RKO (cell line): Measurements from ENCODE around the gene TOM1L2.
"Not testable (repeated sequence)": the region's sequence is repeated elsewhere in the genome, so short reads cannot be mapped to it uniquely, and the experiment has no call there.

Experiments
- DNase-seq: peaks from one replicate; pipeline ENCODE4 v3.0.0-alpha.2; 2016; ENCODE audit warnings: low spot score

The TOM1L2 gene

GRCh38 chr17:17970699-17971430 lies 1.3 kb downstream of the TOM1L2 start:
- no peak for DNase-seq

- DNase-seq, result no peak
These were observed 5.8 kb downstream of the TOM1L2 start for GRCh38 chr17:17966399-17966798.

GRCh38 chr17:17965152-17965721 lies 7.0 kb downstream of the TOM1L2 start:
- no peak for DNase-seq

- DNase-seq, result no peak
These were observed 7.5 kb downstream of the TOM1L2 start for GRCh38 chr17:17964710-17965109.

GRCh38 chr17:17963694-17964436 lies 8.3 kb downstream of the TOM1L2 start:
- no peak for DNase-seq

- no peak for DNase-seq
These were observed 9.1 kb downstream of the TOM1L2 start for GRCh38 chr17:17963066-17963465.

- no peak for DNase-seq
These were observed 11.6 kb downstream of the TOM1L2 start for GRCh38 chr17:17960500-17961030.

- no peak for DNase-seq
These were observed 12.5 kb downstream of the TOM1L2 start for GRCh38 chr17:17959520-17960361.

- DNase-seq, result no peak
These were observed 13.2 kb downstream of the TOM1L2 start for GRCh38 chr17:17958982-17959381.

- no peak for DNase-seq
These were observed 14.7 kb downstream of the TOM1L2 start for GRCh38 chr17:17957584-17957916.

GRCh38 chr17:17955790-17956341 lies 16.3 kb downstream of the TOM1L2 start:
- DNase-seq, result not testable (repeated sequence)

- DNase-seq, result no peak
These were observed 18.1 kb downstream of the TOM1L2 start for GRCh38 chr17:17954079-17954478.

GRCh38 chr17:17952691-17953090 lies 19.5 kb downstream of the TOM1L2 start:
- no peak for DNase-seq

- DNase-seq, result no peak
These were observed 20.7 kb downstream of the TOM1L2 start for GRCh38 chr17:17951524-17951923.

- no peak for DNase-seq
These were observed 21.4 kb downstream of the TOM1L2 start for GRCh38 chr17:17950806-17951205.

GRCh38 chr17:17950347-17950746 lies 21.9 kb downstream of the TOM1L2 start:
- no peak for DNase-seq

GRCh38 chr17:17947966-17948365 lies 24.2 kb downstream of the TOM1L2 start:
- no peak for DNase-seq

GRCh38 chr17:17947309-17947708 lies 24.9 kb downstream of the TOM1L2 start:
- no peak for DNase-seq

GRCh38 chr17:17946093-17946492 lies 26.1 kb downstream of the TOM1L2 start:
- DNase-seq, result no peak

- DNase-seq, result no peak
These were observed 27.5 kb downstream of the TOM1L2 start for GRCh38 chr17:17944743-17945142.

GRCh38 chr17:17944242-17944641 lies 28.0 kb downstream of the TOM1L2 start:
- no peak for DNase-seq
